ENCODE results near the gene LAG3.

LAG3 gene

DNA sequence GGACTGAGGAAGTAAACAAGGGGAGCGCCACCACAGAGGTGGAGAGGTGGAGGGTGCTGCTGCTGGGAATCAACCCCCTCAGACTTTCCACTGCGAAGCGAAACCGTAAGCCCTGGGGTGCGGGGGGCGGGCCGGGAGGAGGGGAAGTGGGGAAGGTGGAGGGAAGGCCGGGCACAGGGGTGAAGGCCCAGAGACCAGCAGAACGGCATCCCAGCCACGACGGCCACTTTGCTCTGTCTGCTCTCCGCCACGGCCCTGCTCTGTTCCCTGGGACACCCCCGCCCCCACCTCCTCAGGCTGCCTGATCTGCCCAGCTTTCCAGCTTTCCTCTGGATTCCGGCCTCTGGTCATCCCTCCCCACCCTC lies at the start of gene LAG3:
TSS of gene LAG3 (plus strand) at position 190 of the 365 bp plus-strand sequence. CDS start 333 bp downstream, outside the sequence.
- TF ChIP-seq, protein P1, sequence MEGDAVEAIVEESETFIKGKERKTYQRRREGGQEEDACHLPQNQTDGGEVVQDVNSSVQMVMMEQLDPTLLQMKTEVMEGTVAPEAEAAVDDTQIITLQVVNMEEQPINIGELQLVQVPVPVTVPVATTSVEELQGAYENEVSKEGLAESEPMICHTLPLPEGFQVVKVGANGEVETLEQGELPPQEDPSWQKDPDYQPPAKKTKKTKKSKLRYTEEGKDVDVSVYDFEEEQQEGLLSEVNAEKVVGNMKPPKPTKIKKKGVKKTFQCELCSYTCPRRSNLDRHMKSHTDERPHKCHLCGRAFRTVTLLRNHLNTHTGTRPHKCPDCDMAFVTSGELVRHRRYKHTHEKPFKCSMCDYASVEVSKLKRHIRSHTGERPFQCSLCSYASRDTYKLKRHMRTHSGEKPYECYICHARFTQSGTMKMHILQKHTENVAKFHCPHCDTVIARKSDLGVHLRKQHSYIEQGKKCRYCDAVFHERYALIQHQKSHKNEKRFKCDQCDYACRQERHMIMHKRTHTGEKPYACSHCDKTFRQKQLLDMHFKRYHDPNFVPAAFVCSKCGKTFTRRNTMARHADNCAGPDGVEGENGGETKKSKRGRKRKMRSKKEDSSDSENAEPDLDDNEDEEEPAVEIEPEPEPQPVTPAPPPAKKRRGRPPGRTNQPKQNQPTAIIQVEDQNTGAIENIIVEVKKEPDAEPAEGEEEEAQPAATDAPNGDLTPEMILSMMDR (IDR thresholded peaks at IDR 0.05), result no peak
- Mint-ChIP-seq H3K4me3 (peak within 1 kb of the TSS; percentile 75), H3K27ac (peak within 1 kb of the TSS; percentile 90), H3K36me3 (ENCODE audit: low read depth) (peaks cover 39% of the 10 kb centered on the region), H3K27me3 (ENCODE audit: low read depth, poor library complexity) (peaks cover 12% of the 10 kb centered on the region), H3K4me1 (peaks cover 76% of the 10 kb centered on the region), H3K9me3 (no peaks in the 10 kb centered on the region)
- DNase-seq, result no peak

DNA sequence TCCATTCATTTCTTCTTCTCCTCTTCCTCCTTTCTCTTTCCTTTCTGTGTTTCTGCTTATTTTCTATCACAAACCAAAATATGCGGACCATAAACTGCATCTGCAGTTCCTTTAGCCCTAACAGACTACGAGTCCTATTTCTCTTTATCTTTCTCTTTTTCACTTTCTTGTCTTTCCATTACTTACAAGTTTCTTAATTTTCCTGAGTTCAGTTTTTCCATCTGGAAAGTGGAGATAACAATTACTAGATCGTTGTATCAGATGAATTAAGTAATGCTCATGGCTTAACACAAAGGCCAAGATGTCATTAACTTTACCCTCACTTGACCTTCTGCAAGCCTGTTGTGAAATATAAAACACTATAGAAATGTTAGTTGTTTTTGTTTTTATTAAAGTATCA lies 49.5 kb upstream of the LAG3 start:
- TF ChIP-seq, protein P1 (IDR thresholded peaks at IDR 0.05), result no peak
- Mint-ChIP-seq H3K27me3 (ENCODE audit: low read depth, poor library complexity) (peaks cover 12% of the 10 kb centered on the region), H3K9me3 (peaks cover 4% of the 10 kb centered on the region), H3K4me1 (peaks cover 36% of the 10 kb centered on the region), H3K4me3 (peak overlapping the region; percentile 19), H3K36me3 (ENCODE audit: low read depth) (peaks cover 5% of the 10 kb centered on the region), H3K27ac (no peak overlapping the region)
- DNase-seq, result no peak

DNA sequence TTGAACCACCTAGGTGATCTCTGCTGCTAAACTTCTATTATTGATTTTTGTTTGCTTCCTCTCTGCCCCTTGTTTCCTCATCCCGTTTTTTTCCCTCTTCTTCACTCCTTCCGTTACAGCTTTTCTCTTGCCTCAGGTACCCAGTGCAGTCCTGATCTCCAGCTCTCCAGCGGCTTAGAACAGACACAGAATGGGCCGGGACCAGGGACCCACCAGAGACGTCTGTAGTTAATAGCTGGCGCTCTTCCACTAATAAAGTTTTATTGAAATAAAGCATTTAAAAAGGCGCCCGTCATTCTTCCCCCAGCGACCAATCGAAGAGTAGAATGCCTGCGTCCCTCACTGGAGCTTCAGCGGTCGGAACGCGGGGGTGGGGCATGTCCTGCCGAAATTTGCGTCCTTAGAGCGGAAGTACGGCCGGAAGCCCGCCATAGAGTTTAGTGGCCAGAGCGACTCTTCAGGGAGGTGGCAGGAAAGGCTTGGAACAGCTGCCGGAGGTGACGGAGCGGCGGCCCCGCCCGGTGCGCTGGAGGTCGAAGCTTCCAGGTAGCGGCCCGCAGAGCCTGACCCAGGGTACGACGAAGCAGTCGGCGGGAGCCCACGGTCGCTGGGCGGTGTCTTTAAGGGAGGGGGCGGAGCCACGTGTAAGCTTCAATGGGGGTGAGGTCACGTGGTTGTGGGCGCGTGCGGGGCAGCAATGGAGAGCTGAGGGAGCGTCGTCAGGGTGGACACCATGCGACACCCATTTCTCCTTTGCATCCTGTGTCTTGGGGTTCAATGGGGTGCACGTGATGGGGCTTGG lies 48.5 kb upstream of the LAG3 start, which contains the start of gene COPS7A:
TSS of gene COPS7A (plus strand) at position 440 of the 802 bp plus-strand sequence. CDS start 611 bp downstream, outside the sequence.
- Mint-ChIP-seq H3K27me3 (ENCODE audit: low read depth, poor library complexity) (peaks cover 12% of the 10 kb centered on the region), H3K4me1 (peaks cover 36% of the 10 kb centered on the region), H3K36me3 (ENCODE audit: low read depth) (peaks cover 5% of the 10 kb centered on the region), H3K9me3 (peaks cover 4% of the 10 kb centered on the region), H3K27ac (peak within 1 kb of the TSS; percentile 93), H3K4me3 (peak within 1 kb of the TSS; percentile 90)
- DNase-seq, result peak; percentile 94
- TF ChIP-seq, protein P1 (IDR thresholded peaks at IDR 0.05), result no peak

DNA sequence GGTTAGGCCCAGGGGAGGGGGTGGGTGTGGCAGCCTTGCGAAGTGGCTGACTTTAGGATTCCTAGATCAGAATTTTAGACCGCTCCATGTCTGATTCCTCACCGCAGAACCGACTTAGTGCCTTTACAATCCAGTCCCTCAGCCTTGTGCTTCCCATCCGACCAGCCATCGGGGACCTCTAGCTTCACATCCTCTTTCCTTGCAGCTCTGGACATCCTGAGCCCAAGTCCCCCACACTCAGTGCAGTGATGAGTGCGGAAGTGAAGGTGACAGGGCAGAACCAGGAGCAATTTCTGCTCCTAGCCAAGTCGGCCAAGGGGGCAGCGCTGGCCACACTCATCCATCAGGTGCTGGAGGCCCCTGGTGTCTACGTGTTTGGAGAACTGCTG lies 47.9 kb upstream of the LAG3 start:
- DNase-seq, result peak; percentile 29
- Mint-ChIP-seq H3K36me3 (ENCODE audit: low read depth) (peaks cover 8% of the 10 kb centered on the region), H3K27ac (peak overlapping the region; percentile 93), H3K27me3 (ENCODE audit: low read depth, poor library complexity) (peaks cover 12% of the 10 kb centered on the region), H3K4me1 (peaks cover 36% of the 10 kb centered on the region), H3K4me3 (peak overlapping the region; percentile 90), H3K9me3 (peaks cover 4% of the 10 kb centered on the region)
- TF ChIP-seq, protein P1 (IDR thresholded peaks at IDR 0.05), result no peak

DNA sequence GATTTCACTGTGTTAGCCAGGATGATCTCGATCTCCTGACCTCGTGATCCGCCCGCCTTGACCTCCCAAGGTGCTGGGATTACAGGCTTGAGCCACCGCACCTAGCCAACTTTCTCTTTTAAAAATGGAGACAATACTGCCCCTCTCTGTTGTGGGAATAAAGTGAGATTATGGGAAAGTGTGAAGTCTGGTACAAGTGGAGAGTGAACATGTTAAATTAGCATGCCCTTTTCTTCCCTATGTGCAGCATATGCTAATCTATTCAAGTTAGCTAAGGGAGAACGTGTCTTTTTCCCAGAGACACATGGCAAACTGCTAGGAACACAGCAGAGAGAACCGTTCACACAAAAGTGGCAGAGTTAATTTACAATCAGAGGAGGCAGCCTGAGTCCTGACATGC lies 47.0 kb upstream of the LAG3 start:
- Mint-ChIP-seq H3K27ac (no peak overlapping the region), H3K27me3 (ENCODE audit: low read depth, poor library complexity) (peaks cover 12% of the 10 kb centered on the region), H3K36me3 (ENCODE audit: low read depth) (peaks cover 18% of the 10 kb centered on the region), H3K9me3 (peaks cover 4% of the 10 kb centered on the region), H3K4me3 (peak overlapping the region; percentile 62), H3K4me1 (peaks cover 40% of the 10 kb centered on the region)
- DNase-seq, result no peak
- TF ChIP-seq, protein P1 (IDR thresholded peaks at IDR 0.05), result no peak

DNA sequence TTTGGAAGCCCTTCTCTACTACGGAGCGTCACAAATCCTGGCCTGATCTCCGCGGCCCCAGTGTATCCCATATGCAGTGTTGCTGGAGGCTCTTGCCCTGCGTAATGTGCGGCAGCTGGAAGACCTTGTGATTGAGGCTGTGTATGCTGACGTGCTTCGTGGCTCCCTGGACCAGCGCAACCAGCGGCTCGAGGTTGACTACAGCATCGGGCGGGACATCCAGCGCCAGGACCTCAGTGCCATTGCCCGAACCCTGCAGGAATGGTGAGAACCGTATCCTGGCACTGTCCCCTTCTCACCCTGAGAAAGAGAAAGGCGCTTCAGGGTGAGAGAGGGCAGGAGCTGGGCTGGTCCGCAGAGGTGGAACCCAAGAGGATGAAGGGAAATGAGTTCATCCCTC lies 43.1 kb upstream of the LAG3 start:
- Mint-ChIP-seq H3K9me3 (no peaks in the 10 kb centered on the region), H3K27ac (peak overlapping the region; percentile 39), H3K4me3 (no peak overlapping the region), H3K27me3 (ENCODE audit: low read depth, poor library complexity) (no peaks in the 10 kb centered on the region), H3K4me1 (peaks cover 31% of the 10 kb centered on the region), H3K36me3 (ENCODE audit: low read depth) (peaks cover 32% of the 10 kb centered on the region)
- DNase-seq, result no peak
- TF ChIP-seq, protein P1 (IDR thresholded peaks at IDR 0.05), result no peak
